Erythroblast (primary cell): ENCODE data around the gene MAMDC2.
A peak's percentile ranks its signal among the peaks of the same experiment; 100 is the strongest.

Source experiments
- DNase-seq, 2 experiments: peaks; one replicate each; lab custom pipeline; 2025; lab: John Stamatoyannopoulos, UW
- GATA1 ChIP-seq: IDR thresholded peaks from 2 replicates; pipeline ENCODE4 v1.6.1; 2011; ENCODE audit warnings: low read depth, mild to moderate bottlenecking, control low read depth, low read length, moderate library complexity
- POLR2A ChIP-seq: IDR thresholded peaks from 2 replicates; pipeline ENCODE4 v1.6.1; 2011; ENCODE audit warnings: mild to moderate bottlenecking, low read length

MAMDC2 gene

DNA sequence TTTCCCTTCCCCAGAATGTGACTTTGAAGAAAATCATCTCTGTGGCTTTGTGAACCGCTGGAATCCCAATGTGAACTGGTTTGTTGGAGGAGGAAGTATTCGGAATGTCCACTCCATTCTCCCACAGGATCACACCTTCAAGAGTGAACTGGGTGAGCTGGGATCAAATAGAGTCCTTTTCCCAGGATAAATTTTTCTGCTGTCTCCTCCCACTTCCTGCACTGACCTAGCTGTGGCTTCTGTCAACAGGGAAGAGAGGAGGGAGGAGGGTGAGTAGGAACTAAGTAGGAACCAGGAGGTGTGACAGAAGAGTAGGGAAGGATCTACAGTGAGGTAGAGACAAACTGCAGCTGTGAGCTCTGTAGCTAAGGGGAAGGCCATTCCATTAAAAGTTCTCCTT lies 69.3 kb downstream of the MAMDC2 start:
- no peak for DNase-seq
- TF ChIP-seq GATA1 (no peak), POLR2A (no peak)

DNA sequence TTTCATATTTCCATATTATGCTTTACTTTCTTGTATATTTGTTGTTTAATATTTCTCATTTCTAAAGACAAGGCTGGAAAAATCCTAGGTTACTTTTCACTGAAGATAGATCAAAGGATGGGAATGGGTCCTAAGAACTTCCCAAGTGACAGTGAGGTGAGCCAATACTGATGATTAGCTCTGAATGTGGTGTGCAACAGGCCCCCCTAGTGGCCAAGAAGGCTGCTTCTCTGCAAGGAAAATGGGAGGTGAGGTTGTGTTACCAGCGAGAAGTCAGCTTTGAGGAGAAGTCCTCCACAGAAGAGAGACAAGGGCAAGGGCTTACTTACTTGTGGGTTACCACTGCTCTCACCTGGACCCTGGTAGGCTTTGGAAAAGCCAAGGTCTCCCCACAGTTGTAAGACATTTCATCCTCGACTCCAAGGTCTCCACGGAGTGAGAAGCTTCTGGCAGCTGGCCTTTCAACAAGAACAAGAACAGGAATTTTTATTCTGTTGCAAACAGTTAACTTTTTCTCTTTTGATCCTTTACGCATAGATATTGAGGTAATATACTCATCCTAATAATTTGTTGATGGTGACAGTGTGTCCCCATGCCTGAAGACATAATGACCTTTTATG lies 69.9 kb downstream of the MAMDC2 start:
- TF ChIP-seq GATA1 (no peak), POLR2A (no peak)
- peak; percentile 25 to 56 for DNase-seq

DNA sequence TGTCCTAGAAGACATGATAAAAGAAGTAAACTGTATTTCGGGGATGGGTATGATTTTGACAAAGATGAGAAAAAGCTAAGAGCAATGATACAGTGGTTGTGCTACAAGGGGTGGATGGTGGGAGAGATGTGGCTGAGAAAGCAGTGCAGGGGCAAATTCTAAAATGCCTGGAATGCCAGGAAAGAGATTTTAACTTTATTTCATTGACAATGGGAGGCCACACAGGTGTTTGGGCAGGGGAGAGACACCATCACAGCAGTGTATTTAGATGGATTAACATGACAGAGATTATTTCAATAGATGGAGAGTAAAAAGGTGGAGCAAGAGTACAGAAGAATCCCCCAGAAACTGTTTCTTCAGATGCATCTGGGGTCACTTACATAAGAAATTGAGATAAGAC lies 71.2 kb downstream of the MAMDC2 start:
- no peak for DNase-seq
- TF ChIP-seq GATA1, result no peak
- no peak for TF ChIP-seq POLR2A

DNA sequence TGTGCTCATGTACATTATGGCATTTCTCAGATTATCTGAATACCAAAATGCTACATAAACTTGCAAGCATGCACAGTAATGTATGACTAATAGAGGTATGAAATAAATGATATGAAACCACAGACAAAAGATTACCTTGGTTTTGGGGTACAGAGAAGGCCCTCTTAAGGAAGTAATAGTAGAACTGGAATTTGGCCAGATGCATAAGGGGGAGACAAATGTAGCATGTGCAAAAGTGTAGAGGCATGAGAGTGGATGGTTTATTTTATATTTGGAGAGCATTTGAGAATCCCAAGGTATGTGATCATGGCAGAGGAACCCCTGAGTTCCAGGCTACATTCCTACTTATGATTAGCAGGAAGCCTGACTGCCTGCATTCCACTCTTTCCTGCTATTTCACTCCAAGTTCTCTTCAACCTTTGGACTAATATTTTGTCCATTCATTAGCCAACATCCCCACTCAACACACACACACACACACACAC lies 74.2 kb downstream of the MAMDC2 start:
- TF ChIP-seq POLR2A, result no peak
- no peak for TF ChIP-seq GATA1
- no peak for DNase-seq

DNA sequence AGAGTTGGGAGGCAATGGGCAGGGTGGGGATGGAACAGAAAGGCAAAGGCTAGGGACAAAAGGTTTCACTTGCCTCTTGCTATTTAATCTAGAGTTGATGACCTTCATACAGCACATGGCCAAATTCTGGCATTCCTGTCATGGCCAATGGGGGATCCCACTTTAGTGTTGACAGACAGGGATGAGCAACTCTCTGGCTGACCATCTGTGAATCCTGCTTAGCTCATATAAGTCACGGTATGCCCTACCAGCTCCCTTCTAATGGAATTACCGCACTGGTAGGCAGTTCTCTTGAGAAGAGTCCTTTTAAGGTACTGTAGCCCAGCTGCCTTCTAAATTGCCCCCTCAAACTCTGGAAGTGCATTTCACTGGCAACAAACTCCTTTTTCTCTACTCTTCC lies 76.1 kb downstream of the MAMDC2 start:
- DNase-seq, result no peak
- TF ChIP-seq GATA1 (no peak), POLR2A (no peak)

DNA sequence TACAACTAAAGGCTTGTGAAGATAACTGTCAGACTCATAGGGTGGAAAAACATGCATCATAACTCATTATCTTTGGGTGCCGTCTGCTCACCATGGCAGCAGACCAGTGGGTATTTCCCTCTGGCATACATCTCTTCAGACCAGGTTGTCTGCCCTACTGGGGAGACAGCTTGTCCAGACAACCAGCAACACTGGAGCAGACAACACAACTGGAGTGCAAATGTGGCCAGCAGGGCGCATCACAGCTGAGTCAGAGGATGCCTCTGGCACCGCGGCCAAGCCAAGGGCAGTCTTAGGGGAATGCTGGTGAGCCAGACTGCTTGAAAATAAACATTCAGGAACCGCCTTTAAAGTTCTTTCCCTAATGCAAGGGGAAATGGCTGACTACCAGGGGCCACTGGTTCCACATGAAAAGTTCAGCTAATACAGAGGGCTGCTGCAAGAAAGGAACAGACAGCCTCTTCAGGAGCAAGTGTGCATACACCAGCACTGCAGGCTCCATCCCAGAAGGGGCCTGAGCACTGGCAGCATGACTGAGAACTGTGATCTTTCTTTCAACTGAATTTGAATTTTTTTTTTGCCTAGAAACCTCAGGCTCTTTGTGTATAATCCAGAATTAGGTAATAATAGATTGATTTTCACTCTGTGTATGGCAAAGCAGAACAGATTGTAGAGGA lies 77.3 kb downstream of the MAMDC2 start:
- peak; percentile 67 to 72 for DNase-seq
- no peak for TF ChIP-seq GATA1
- TF ChIP-seq POLR2A, result peak; percentile 40

DNA sequence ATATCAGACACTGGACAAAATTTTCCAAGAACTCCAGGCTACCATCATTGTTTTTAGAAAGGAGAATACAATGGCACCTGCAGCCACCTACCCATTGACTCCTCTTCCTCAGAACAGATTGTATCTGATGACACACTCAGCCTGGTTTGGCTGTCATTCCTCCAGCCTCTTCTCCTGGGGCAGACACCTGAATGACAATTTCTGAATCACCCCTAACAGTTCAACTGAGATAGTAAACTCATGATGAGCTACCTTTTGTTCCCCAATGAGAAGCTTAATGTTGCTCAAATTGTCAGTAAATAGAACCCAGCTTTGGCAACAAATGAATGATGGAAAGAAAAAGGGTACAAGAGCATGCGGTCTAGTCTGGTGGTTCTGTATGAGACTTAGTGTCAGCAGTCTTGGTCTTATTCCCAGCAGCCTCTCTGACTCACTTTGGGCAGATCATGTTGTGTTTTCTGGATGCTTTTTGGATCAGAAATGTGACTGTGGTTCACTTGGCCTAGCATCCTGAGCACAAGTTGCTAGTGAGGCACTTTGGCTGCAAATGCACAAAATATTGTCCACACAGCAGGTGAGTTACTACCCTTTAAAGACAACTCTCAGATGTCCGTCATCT lies 78.3 kb downstream of the MAMDC2 start:
- no peak for DNase-seq
- no peak for TF ChIP-seq POLR2A
- TF ChIP-seq GATA1, result no peak

DNA sequence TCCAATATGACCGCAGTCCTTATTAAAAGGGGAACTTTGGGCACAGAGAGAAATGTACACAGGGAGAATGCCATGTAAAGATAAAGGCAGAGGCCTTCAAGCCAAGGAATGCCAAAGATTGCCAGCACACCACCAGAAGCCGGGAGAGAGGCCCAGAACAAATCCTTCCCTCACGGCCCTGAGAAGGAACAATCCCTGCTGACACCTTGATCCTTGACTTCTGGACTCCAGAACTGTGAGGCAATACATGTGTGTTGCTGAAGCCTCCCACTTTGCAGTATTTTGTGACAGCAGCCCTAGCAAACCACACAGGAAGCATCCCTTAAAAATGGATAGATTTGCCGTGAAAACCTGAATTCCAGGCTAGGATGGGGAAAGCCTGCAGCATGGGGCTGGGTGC lies 80.0 kb downstream of the MAMDC2 start:
- DNase-seq, result no peak
- TF ChIP-seq POLR2A (no peak), GATA1 (no peak)

DNA sequence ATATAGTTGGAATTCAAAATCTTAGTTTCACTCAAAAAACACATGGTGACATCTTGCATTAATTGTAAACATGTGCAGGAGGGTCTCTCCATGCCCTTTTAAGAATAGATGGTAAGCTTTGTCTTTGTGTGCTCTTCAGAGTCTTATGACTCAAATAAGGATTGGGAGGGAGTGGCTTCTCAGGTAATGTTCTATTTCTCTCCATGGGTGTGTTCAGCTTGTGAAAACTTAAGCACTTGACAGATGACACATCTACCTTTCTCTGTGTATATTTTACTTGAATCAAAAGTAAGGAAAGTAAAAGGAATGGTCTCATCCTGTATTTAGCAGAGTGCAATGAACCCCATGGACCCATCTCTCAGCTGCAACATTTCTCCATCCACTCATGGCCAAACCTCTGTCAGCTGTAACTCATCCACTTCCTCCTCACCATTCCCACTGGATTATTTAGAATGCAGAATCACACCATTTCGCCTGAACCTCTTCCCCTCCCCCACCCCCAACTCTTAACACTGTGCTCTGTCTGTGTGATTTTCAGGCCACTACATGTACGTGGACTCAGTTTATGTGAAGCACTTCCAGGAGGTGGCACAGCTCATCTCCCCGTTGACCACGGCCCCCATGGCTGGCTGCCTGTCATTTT lies 82.1 kb downstream of the MAMDC2 start:
- no peak for TF ChIP-seq GATA1
- no peak for TF ChIP-seq POLR2A
- DNase-seq, result no peak

DNA sequence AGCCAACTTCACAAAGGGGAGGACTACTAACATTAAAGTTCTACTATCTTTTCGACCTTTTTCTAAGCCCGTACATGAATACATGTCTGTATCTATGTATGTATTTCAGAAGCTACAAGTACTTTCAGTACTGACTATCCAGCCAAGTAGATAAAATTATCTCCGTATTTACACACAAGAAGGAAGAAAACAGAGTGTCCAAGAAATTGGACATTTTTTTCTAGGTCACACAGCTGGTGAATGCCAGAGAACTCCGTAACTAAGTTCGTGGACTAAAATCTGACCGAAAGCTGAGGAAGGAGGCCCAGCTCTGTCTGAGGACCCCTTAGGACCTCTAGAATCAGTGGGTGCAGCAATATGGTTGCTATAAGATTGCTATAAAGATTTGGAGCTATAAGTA lies 83.4 kb downstream of the MAMDC2 start:
- TF ChIP-seq GATA1 (no peak), POLR2A (no peak)
- no peak for DNase-seq

DNA sequence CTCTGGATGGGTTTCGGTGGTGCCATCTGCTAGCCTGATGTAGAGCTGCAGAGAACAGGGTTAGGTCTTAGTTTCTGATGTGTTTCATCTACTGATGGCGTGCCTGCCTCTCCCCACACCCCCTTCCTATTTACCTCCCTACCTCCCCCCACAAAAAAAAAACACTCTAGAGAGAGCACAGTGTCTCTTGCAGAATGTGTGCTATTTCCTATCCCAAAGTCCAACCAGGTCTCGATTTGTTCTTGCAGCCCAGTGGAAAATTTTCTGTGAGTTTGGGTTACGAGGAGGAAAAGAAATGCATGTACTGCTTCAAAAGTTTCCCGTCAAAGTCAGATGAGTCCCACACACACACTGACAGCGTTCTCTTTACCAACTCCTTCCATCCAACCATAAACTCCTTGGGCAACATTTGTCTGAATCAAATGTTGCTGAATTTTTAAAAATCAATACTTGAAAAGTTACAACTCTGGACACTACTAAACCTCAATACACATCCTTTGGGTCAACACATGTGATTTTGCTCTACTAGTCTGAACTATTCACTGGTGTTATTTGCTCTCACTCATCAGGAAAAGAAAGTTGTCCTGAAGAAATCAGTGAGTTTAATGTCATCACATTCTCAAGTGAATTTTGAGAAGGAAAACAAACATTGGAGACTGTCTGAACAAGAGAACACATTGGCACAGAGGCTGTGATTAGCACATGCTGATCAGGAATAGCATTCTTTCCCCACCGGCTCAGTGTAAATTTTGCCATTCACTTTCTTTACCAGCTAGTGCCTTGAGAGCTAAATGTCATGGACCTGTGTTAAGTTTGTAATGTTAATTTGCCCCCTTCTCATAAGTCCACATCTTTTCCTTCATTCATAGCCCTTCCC lies 84.1 kb downstream of the MAMDC2 start:
- DNase-seq, result no peak

DNA sequence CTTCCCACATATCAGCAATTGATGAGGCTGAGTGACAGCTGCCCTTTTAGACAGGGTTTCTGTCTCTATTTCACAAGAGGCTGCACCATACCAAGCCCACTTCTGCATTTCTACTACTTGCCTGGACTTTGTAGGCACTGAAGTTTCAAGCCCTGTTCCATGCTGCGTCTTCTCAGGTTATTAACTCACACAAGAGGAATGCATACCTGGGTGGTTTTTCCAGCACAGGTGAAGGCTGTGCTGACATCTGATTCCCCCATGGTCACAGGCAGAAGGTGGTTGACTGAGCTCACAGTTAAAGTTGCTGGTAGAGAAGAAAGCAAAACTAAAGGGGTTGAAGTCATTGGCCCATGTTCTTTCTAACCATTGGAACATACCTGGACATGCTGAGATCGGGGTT lies 86.6 kb downstream of the MAMDC2 start:
- DNase-seq, result no peak

More for the DNA sequence above, 84.1 kb downstream of the MAMDC2 start:
- no peak for TF ChIP-seq GATA1
- no peak for TF ChIP-seq POLR2A

DNA sequence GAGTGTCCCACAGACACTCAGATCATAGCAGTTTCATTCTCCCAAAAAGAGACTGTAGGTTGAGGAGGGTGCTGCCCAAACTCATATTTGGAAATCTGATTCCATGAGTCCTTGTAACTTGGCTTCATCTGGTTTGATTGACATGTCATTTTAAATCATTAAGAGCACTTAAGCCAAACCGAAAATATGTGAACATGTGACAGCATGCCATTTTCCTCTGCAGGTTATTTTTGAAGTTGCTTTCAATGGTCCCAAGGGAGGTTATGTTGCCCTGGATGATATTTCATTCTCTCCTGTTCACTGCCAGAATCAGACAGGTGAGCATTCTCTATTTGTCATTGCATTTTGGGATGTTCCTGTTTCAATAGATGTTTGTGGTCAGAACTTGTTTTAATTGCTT lies 87.6 kb downstream of the MAMDC2 start:
- no peak for TF ChIP-seq GATA1
- TF ChIP-seq POLR2A, result no peak
- no peak for DNase-seq

More for the DNA sequence above, 86.6 kb downstream of the MAMDC2 start:
- TF ChIP-seq POLR2A (no peak), GATA1 (no peak)
